WTC11 (cell line): Measurements from ENCODE around the gene ZNF528. TPM values are rescaled to one million over a fixed set of nuclear protein-coding genes. Genes with fewer than 3 reads are reported as not detected.

Experiments
- ATAC-seq: fragments of 200-7000 bp; cut with Tn5 transposase; 2 replicates; pipeline ENCODE4 v1.10.0; 2021; ENCODE audit warnings: mild to moderate bottlenecking, moderate library complexity
- Bru-seq: library from RNA; stranded (reverse); fragments of 400-500 nt; gene quantifications from one replicate; lab custom pipeline; 2021; lab: Mats Ljungman, UMichigan
- CTCF ChIA-PET: fragments of 300-600 bp; sonication (Branson Sonifier 250); formaldehyde crosslinking; loops from one replicate; lab custom pipeline; 2021; ENCODE audit warnings: antibody characterized with exemption; lab: Charles Lee
- POLR2A ChIA-PET: fragments of 350-600 bp; sonication (Branson Sonifier 250); formaldehyde crosslinking; loops from one replicate; lab custom pipeline; 2021; ENCODE audit warnings: antibody characterized with exemption; lab: Charles Lee
- DNase-seq: peaks from one replicate; pipeline ENCODE4 v3.0.0; 2021; ENCODE audit warnings: low spot score
- H3K27ac Mint-ChIP-seq: 2 replicates; pipeline ENCODE4 v1.8.0; 2021; ENCODE audit warnings: mixed read lengths
- H3K27me3 Mint-ChIP-seq: 2 replicates; pipeline ENCODE4 v1.8.0; 2021; ENCODE audit warnings: low read depth, mild to moderate bottlenecking, moderate library complexity, mixed read lengths
- H3K36me3 Mint-ChIP-seq: 2 replicates; pipeline ENCODE4 v1.8.0; 2021; ENCODE audit warnings: mixed read lengths
- H3K4me1 Mint-ChIP-seq: 2 replicates; pipeline ENCODE4 v1.8.0; 2022; ENCODE audit warnings: mixed read lengths
- H3K4me3 Mint-ChIP-seq: 2 replicates; pipeline ENCODE4 v1.8.0; 2021; ENCODE audit warnings: mild to moderate bottlenecking, moderate library complexity, mixed read lengths
- H3K9me3 Mint-ChIP-seq: 2 replicates; pipeline ENCODE4 v1.8.0; 2021; ENCODE audit warnings: mixed read lengths
- ATF2 ChIP-seq: sonication (generic); formaldehyde crosslinking; IDR thresholded peaks from 2 replicates; pipeline ENCODE4 v1.8.1; 2022; ENCODE audit warnings: low read depth, missing genetic modification reagents, borderline replicate concordance
- CREM ChIP-seq: sonication (generic); formaldehyde crosslinking; IDR thresholded peaks from 2 replicates; pipeline ENCODE4 v1.8.1; 2022; ENCODE audit warnings: mild to moderate bottlenecking, missing genetic modification reagents, moderate library complexity
- CTCF ChIP-seq: fragments of 200-600 bp; IDR thresholded peaks from 2 replicates; pipeline ENCODE4 v1.8.0; 2022; ENCODE audit warnings: antibody characterized with exemption
- ERG ChIP-seq: fragments of 250-450 bp; sonication (Bioruptor Pico); IDR thresholded peaks from 2 replicates; pipeline ENCODE4 v1.8.0; 2021; ENCODE audit warnings: mild to moderate bottlenecking
- ETV6 ChIP-seq: sonication (generic); formaldehyde crosslinking; IDR thresholded peaks from 2 replicates; pipeline ENCODE4 v1.8.1; 2022; ENCODE audit warnings: mild to moderate bottlenecking, missing genetic modification reagents
- GABPB1 ChIP-seq: sonication (generic); formaldehyde crosslinking; IDR thresholded peaks from 2 replicates; pipeline ENCODE4 v1.8.1; 2023; ENCODE audit warnings: mild to moderate bottlenecking, missing genetic modification reagents
- JUN ChIP-seq: sonication (generic); formaldehyde crosslinking; IDR thresholded peaks from 2 replicates; pipeline ENCODE4 v1.8.0; 2023; ENCODE audit warnings: mild to moderate bottlenecking, missing genetic modification reagents
- NR1H2 ChIP-seq: sonication (generic); formaldehyde crosslinking; IDR thresholded peaks from 2 replicates; pipeline ENCODE4 v1.9.0; 2021; ENCODE audit warnings: mild to moderate bottlenecking, moderate library complexity, missing genetic modification reagents
- PRRX2 ChIP-seq: fragments of 250-450 bp; sonication (Bioruptor Pico); IDR thresholded peaks from 2 replicates; pipeline ENCODE4 v1.8.0; 2021; ENCODE audit warnings: mild to moderate bottlenecking
- TCF7 ChIP-seq: sonication (generic); formaldehyde crosslinking; IDR thresholded peaks from 2 replicates; pipeline ENCODE4 v1.8.0; 2022; ENCODE audit warnings: mild to moderate bottlenecking, low read depth, missing genetic modification reagents, moderate library complexity
- long read RNA-seq, 3 experiments: library from RNA in 1 of 3; library from capped mRNA in 1 of 3; library from polyadenylated mRNA in 1 of 3; unstranded in 2 of 3; stranded (forward) in 1 of 3; transcript quantifications; one replicate each; pipeline ENCODE4 v2.0.0, GENCODE V29; 2021
- total RNA-seq: library from RNA; stranded (reverse); gene quantifications from 3 replicates; pipeline ENCODE4 v1.2.3, GENCODE V29; 2021
- TF ChIP-seq, protein P1 (sequence below): sonication (generic); formaldehyde crosslinking; conservative IDR thresholded peaks from 2 replicates; pipeline ENCODE4 v1.8.1; 2022; ENCODE audit warnings: mild to moderate bottlenecking, missing genetic modification reagents
- TF ChIP-seq, protein P2 (sequence below): sonication (generic); formaldehyde crosslinking; IDR thresholded peaks from 2 replicates; pipeline ENCODE4 v1.8.0; 2023; ENCODE audit warnings: mild to moderate bottlenecking, missing genetic modification reagents

The ZNF528 gene
- total RNA-seq (20.8 to 21.1 TPM (median 20.8 TPM) in 3 replicates), Bru-seq, nascent RNA (percentile 79 among the genes with signal in this experiment)
- long read RNA-seq, experiment 1, full-length matches to known transcripts, result 11 of 22 reads
- long read RNA-seq, experiment 1, partial matches to known transcripts, result 3 of 22 reads
- long read RNA-seq, experiment 1, other reads (novel, unspliced or antisense), result 8 of 22 reads
- long read RNA-seq, experiment 2, full-length matches to known transcripts, result 5 of 6 reads
- long read RNA-seq, experiment 2, partial matches to known transcripts, result 0 of 6 reads
- long read RNA-seq, experiment 2, other reads (novel, unspliced or antisense), result 1 of 6 reads
- long read RNA-seq, experiment 3, partial matches to known transcripts, result 0 of 1 reads
- long read RNA-seq, experiment 3, other reads (novel, unspliced or antisense), result 1 of 1 reads

GRCh38 chr19:52397310-52398080 lies at the start of gene ZNF528:
Gene ZNF528, plus strand, starts transcription at chr19:52397849. Its CDS starts 4,165 bp downstream, at chr19:52402014.
- Mint-ChIP-seq H3K9me3 (peaks cover 9% of the 10 kb centered on the region), H3K36me3 (peaks cover 37% of the 10 kb centered on the region), H3K27ac (peak within 1 kb of the TSS; percentile 98), H3K4me3 (peak within 1 kb of the TSS; percentile 89), H3K4me1 (peaks cover 12% of the 10 kb centered on the region), H3K27me3 (no peaks in the 10 kb centered on the region)
- ATAC-seq (peak; percentile 93), DNase-seq (peak; percentile 91)
- CTCF ChIA-PET, result interaction anchor here (1.0 kb wide), 1 partner anchor 225 kb away, joined by 3 read pairs; no protein-coding TSS in a partner anchor
- no peak for TF ChIP-seq NR1H2 (CRISPR knock-in tag)
- no peak for TF ChIP-seq ATF2 (CRISPR knock-in tag)
- TF ChIP-seq CREM (CRISPR knock-in tag), result no peak
- TF ChIP-seq GABPB1 (CRISPR knock-in tag), result peak; percentile 68
- no peak for TF ChIP-seq PRRX2 (CRISPR knock-in tag)
- TF ChIP-seq ETV6 (CRISPR knock-in tag), result peak; percentile 98
- POLR2A ChIA-PET, result no interaction called here

DNA sequence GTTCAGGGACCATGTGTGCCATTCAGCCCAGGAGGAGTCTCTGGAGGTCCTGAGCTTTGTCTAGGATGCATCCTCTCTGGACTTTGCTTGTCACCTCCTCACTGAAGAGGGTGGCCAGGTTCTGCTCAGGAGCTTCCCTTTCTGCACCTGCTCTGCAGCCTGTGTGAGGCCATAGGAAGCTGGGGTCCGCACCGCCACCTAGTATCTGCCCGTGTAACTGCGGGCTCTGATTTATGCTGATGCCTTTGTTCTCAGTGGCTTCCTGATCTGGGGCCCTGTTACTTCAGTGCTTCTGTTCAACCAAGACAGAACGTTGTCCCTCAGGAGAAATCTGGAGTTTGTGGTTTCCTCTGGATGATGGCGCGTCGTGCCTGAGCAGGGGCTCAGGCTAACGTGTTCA lies 46.1 kb upstream of the ZNF528 start:
- Mint-ChIP-seq H3K36me3 (peaks cover 62% of the 10 kb centered on the region), H3K9me3 (peaks cover 12% of the 10 kb centered on the region), H3K27me3 (no peaks in the 10 kb centered on the region), H3K4me1 (peaks cover 8% of the 10 kb centered on the region), H3K4me3 (no peak overlapping the region)
- DNase-seq, result peak; percentile 80
- CTCF ChIA-PET, result interaction anchor here (0.6 to 1.3 kb wide), 12 partner anchors 8 to 471 kb away, joined by 3 to 7 read pairs (median 4); partner anchors contain the start of gene ZNF880
- TF ChIP-seq TCF7 (no peak), ERG (CRISPR knock-in tag) (no peak), JUN (CRISPR knock-in tag) (no peak), CTCF (peak; percentile 37; the same call in 1 of the 2 replicates)
- TF ChIP-seq, protein P1, sequence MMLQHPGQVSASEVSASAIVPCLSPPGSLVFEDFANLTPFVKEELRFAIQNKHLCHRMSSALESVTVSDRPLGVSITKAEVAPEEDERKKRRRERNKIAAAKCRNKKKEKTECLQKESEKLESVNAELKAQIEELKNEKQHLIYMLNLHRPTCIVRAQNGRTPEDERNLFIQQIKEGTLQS (CRISPR knock-in tag), result no peak
- TF ChIP-seq, protein P2, sequence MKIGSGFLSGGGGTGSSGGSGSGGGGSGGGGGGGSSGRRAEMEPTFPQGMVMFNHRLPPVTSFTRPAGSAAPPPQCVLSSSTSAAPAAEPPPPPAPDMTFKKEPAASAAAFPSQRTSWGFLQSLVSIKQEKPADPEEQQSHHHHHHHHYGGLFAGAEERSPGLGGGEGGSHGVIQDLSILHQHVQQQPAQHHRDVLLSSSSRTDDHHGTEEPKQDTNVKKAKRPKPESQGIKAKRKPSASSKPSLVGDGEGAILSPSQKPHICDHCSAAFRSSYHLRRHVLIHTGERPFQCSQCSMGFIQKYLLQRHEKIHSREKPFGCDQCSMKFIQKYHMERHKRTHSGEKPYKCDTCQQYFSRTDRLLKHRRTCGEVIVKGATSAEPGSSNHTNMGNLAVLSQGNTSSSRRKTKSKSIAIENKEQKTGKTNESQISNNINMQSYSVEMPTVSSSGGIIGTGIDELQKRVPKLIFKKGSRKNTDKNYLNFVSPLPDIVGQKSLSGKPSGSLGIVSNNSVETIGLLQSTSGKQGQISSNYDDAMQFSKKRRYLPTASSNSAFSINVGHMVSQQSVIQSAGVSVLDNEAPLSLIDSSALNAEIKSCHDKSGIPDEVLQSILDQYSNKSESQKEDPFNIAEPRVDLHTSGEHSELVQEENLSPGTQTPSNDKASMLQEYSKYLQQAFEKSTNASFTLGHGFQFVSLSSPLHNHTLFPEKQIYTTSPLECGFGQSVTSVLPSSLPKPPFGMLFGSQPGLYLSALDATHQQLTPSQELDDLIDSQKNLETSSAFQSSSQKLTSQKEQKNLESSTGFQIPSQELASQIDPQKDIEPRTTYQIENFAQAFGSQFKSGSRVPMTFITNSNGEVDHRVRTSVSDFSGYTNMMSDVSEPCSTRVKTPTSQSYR, result no peak
- TF ChIP-seq, all 79 proteins: peak for 1
- H3K27ac Mint-ChIP-seq, result no peak overlapping the region
- POLR2A ChIA-PET, result no interaction called here
- peak; percentile 99 for ATAC-seq
